KMS-11 (cell line): ENCODE measurements around the gene LIME1.
"Not testable (repeated sequence)": the region's sequence is repeated elsewhere in the genome, so short reads cannot be mapped to it uniquely, and the experiment has no call there.

Experiments used
- H2AFZ ChIP-seq: fragments of 200-600 bp; sonication (generic); 2 replicates; pipeline ENCODE4 v1.6.1; 2016; ENCODE audit warnings: antibody characterized with exemption, mixed run types, low read depth
- H3K27ac ChIP-seq: fragments of 200-600 bp; sonication (generic); 2 replicates; pipeline ENCODE4 v1.6.1; 2016; ENCODE audit warnings: mild to moderate bottlenecking, mixed run types
- H3K27me3 ChIP-seq: fragments of 200-600 bp; sonication (generic); 2 replicates; pipeline ENCODE4 v1.6.1; 2017; ENCODE audit warnings: mild to moderate bottlenecking, low read depth, mixed run types, moderate library complexity; ENCODE audit not compliant: insufficient read depth
- H3K36me3 ChIP-seq: fragments of 200-600 bp; sonication (generic); 2 replicates; pipeline ENCODE4 v1.6.1; 2017; ENCODE audit warnings: mild to moderate bottlenecking, mixed run types; ENCODE audit not compliant: insufficient read depth
- H3K4me1 ChIP-seq: fragments of 200-600 bp; sonication (generic); 2 replicates; pipeline ENCODE4 v1.6.1; 2016; ENCODE audit warnings: mild to moderate bottlenecking, low read depth, mixed run types; ENCODE audit not compliant: poor library complexity, severe bottlenecking
- H3K4me2 ChIP-seq: fragments of 200-600 bp; sonication (generic); 2 replicates; pipeline ENCODE4 v1.7.0; 2016; ENCODE audit warnings: mild to moderate bottlenecking, mixed run types
- H3K4me3 ChIP-seq: fragments of 200-600 bp; sonication (generic); IDR thresholded peaks from 2 replicates; pipeline ENCODE4 v1.6.1; 2017; ENCODE audit warnings: low read depth, low read length, mixed read lengths; ENCODE audit not compliant: insufficient read depth
- H3K79me2 ChIP-seq: fragments of 200-600 bp; sonication (generic); 2 replicates; pipeline ENCODE4 v1.6.1; 2016; ENCODE audit warnings: low read depth, mixed run types; ENCODE audit not compliant: insufficient read depth
- H3K9ac ChIP-seq: fragments of 200-600 bp; sonication (generic); 2 replicates; pipeline ENCODE4 v1.6.1; 2016; ENCODE audit warnings: mild to moderate bottlenecking, mixed run types
- H4K20me1 ChIP-seq: fragments of 200-600 bp; sonication (generic); 2 replicates; pipeline ENCODE4 v1.6.1; 2016; ENCODE audit warnings: mild to moderate bottlenecking, mixed run types; ENCODE audit not compliant: insufficient read depth
- TF ChIP-seq, protein P1 (sequence below): fragments of 200-600 bp; sonication (generic); conservative IDR thresholded peaks from 2 replicates; pipeline ENCODE4 v1.6.1; 2017; ENCODE audit warnings: low read depth, mild to moderate bottlenecking, antibody characterized with exemption, low read length, moderate library complexity, mixed read lengths

Gene LIME1

DNA sequence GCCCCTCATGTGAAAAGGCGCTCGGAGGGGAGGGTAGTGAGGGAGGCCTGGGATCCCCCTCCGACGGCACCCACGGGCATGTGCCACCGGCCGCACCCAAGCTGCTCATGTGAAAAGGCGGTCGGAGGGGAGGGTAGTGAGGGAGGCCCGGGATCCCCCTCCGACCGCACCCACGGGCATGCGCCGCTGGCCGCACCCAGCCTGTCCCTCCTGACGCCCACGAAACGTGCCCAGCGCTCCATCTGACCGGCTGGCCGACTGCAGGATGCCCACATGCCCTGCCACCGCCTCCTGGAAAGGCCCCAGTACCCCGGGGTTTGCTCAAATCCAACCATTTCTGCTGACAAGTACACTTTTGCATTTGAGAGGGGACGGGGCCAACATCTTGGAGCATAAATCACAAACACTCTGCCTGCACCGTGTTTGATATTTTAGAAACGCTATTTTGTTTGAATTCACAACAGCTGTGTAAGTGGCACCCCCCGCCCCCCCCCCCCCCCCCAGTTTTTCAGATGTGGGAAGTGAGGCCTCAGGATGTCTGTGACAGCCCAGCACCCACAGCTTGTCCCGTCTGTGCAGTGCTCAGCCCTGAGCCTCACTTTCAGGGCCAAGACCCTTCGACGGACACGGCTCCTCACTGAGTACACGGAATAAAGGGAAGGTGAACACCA lies 37.2 kb downstream of the LIME1 start:
- H4K20me1 ChIP-seq, result no peaks in the 10 kb centered on the region
- TF ChIP-seq, protein P1, sequence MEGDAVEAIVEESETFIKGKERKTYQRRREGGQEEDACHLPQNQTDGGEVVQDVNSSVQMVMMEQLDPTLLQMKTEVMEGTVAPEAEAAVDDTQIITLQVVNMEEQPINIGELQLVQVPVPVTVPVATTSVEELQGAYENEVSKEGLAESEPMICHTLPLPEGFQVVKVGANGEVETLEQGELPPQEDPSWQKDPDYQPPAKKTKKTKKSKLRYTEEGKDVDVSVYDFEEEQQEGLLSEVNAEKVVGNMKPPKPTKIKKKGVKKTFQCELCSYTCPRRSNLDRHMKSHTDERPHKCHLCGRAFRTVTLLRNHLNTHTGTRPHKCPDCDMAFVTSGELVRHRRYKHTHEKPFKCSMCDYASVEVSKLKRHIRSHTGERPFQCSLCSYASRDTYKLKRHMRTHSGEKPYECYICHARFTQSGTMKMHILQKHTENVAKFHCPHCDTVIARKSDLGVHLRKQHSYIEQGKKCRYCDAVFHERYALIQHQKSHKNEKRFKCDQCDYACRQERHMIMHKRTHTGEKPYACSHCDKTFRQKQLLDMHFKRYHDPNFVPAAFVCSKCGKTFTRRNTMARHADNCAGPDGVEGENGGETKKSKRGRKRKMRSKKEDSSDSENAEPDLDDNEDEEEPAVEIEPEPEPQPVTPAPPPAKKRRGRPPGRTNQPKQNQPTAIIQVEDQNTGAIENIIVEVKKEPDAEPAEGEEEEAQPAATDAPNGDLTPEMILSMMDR, result no peak
- H3K79me2 ChIP-seq, result no peaks in the 10 kb centered on the region
- no peak overlapping the region for H2AFZ ChIP-seq
- no peak overlapping the region for H3K27ac ChIP-seq
- H3K27me3 ChIP-seq, result peaks cover 71% of the 10 kb centered on the region
- no peaks in the 10 kb centered on the region for H3K36me3 ChIP-seq
- no peak overlapping the region for H3K4me2 ChIP-seq
- H3K9ac ChIP-seq, result no peak overlapping the region
- H3K4me3 ChIP-seq, result no peak overlapping the region
- no peaks in the 10 kb centered on the region for H3K4me1 ChIP-seq

DNA sequence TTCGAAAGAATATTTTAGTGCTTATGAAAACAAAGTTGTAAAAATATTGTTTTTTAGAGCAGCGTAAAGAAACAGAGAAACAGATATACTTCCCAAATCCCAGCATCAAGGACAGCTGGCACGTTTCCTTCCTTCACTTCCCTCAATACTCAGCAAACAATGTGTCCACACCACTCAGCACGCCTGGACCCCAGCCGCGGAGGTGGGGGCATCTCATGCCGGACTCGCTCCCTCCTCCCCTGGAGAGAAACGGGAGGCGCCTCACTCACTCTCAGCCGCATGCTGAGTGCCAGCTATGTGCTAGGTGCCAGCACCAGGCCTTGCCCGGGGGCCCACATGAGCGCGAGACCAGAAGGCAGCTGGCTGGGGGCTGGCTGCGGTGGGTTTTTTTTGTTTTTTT lies 37.8 kb downstream of the LIME1 start:
- Histone ChIP-seq H3K9ac (no peak overlapping the region), H3K79me2 (no peaks in the 10 kb centered on the region), H3K27me3 (peaks cover 65% of the 10 kb centered on the region), H3K4me2 (no peak overlapping the region), H2AFZ (no peak overlapping the region), H3K27ac (no peak overlapping the region), H4K20me1 (no peaks in the 10 kb centered on the region), H3K4me3 (no peak overlapping the region), H3K4me1 (no peaks in the 10 kb centered on the region), H3K36me3 (no peaks in the 10 kb centered on the region)
- TF ChIP-seq, protein P1, result no peak

DNA sequence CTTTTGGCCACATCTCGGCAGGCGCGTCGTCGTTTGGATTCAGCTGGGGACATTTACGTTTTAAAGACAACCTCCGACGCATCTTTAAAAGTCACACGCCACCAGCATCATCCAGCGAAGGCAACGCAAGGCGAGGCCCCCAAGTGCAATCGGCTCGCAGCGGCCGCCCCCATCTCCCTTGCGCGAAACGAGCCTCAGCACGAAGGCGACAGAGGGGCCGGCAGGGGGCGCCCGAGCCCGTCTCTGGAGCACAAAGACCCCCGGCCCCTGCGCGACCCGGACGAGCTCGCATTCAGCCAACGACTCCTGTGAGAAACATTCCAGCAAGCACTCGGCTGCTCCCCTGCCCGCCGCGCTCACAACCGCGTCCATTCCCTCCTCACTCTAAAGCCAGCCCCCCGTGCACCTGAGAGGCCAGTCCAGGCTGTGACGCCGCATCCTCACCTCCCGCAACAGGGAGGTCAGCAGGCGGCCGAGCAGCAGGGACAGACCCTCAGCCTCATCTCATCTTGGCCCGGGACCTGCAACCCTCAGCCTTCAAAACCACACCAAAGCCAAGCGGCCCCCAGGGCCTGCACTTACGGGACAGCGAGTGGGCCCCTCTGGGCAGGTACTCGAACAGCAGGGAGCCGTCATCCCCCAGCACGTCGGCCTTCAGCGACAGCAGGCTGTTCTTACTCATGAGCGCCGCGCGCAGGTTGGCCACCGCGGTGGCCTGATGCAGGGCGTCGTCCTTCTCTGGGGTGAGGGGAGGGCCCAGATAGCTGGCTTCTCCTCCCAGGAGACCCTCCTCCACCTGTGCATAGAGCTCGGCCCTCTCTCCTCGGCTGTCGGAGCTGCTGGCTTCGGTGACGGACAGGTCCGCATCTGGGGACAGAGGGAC lies 38.9 kb downstream of the LIME1 start:
- no peaks in the 10 kb centered on the region for H3K36me3 ChIP-seq
- H3K4me3 ChIP-seq, result no peak overlapping the region
- no peaks in the 10 kb centered on the region for H3K79me2 ChIP-seq
- H3K9ac ChIP-seq, result no peak overlapping the region
- H3K27ac ChIP-seq, result no peak overlapping the region
- no peaks in the 10 kb centered on the region for H4K20me1 ChIP-seq
- no peak overlapping the region for H3K4me2 ChIP-seq
- no peak overlapping the region for H2AFZ ChIP-seq
- no peaks in the 10 kb centered on the region for H3K4me1 ChIP-seq
- TF ChIP-seq, protein P1, result no peak
- peaks cover 62% of the 10 kb centered on the region; the same call in 1 of the 2 replicates for H3K27me3 ChIP-seq

DNA sequence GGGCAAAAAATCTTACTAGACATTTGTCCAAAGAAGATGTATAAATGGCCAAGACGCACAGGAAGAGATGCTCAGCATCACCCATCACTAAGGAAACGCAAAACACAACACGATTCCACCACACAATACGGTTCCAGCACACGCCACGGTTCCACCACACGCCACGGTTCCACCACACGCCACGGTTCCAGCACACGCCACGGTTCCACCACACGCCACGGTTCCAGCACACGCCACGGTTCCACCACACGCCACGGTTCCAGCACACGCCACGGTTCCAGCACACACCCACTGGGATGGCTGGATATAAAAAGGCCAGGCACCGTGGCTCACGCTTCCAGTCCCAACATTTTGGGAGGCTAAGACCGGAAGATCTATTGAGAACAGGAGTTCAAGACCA lies 40.4 kb downstream of the LIME1 start:
- H3K4me2 ChIP-seq, H4K20me1 ChIP-seq, H3K79me2 ChIP-seq, H3K36me3 ChIP-seq, H3K27ac ChIP-seq, H3K4me1 ChIP-seq, H3K4me3 ChIP-seq, H2AFZ ChIP-seq, H3K9ac ChIP-seq: not testable (repeated sequence)
- peaks cover 47% of the 10 kb centered on the region; the same call in 1 of the 2 replicates for H3K27me3 ChIP-seq

DNA sequence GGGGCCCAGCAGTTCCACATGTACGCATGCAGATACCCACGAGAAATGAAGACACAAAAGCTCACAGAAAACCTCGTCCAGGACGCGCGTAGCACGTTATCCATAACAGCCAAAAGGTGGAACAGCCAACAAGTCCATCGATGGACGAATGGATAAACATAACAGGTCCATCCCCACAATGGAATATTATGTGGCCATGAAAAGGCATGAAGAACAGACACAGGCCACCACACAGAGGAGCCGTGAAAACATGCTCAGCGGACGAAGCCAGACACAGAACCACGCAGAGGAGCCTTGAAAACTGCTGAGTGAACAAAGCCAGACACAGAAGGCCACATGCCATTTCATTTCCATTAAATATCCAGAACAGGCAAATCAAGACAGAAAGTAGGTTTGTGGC lies 41.1 kb downstream of the LIME1 start:
- Histone ChIP-seq H3K36me3 (no peaks in the 10 kb centered on the region), H3K27ac (no peak overlapping the region), H4K20me1 (no peaks in the 10 kb centered on the region), H3K4me2 (no peak overlapping the region), H3K79me2 (no peaks in the 10 kb centered on the region), H3K4me3 (no peak overlapping the region), H3K9ac (no peak overlapping the region), H3K27me3 (peaks cover 46% of the 10 kb centered on the region), H2AFZ (no peak overlapping the region), H3K4me1 (peaks cover 8% of the 10 kb centered on the region)
- TF ChIP-seq, protein P1, result no peak
